ENCODE data around the gene GUCY1A2. TPM values are rescaled to one million over a fixed set of nuclear protein-coding genes. Genes with fewer than 3 reads are reported as not detected.

Gene GUCY1A2
- total RNA-seq, 2 experiments from 2014 or later = not detected

DNA sequence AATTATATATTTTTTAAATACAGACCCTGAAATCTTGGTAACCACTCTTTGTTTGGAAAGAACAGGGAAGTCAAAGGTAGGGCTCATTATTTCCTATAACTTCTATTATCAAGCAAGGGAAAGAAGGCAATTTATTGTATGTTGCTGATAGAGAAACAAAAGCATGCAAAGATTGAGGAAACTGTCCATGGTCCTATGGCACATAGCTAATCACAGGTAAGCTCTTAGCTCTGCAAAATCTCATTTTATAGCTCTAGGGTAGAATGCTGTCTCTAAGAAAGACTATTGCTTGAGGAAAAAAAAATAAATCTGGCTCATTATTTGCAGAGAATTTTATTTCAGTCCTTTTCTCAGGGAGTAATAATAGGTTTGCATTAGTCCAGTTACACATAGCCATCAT lies 7.4 kb upstream of the GUCY1A2 start:
- Histone ChIP-seq H3K4me1 (ENCODE audit: insufficient read depth, low read length) (no peaks in the 10 kb centered on the region), H3K27me3 (ENCODE audit: control insufficient read depth in 1 of 2, insufficient read depth in 2 of 2, low read length in 2 of 2) (peaks cover 0 to 3% of the 10 kb centered on the region in 2 experiments), H3K36me3 (ENCODE audit: insufficient read depth, low read length) (no peaks in the 10 kb centered on the region), H3K27ac (ENCODE audit: low read depth in 1 of 2, low read length in 2 of 2) (no peak overlapping the region), H3K9me3 (ENCODE audit: control insufficient read depth in 1 of 2, insufficient read depth in 1 of 2, low read length in 2 of 2) (peaks cover 0 to 3% of the 10 kb centered on the region in 2 experiments), H3K4me3 (ENCODE audit: low read length) (no peak overlapping the region)
- Mint-ChIP-seq H3K9me3 (peaks cover 5% of the 10 kb centered on the region), H3K36me3 (ENCODE audit: low read depth) (no peaks in the 10 kb centered on the region), H3K27me3 (peaks cover 16% of the 10 kb centered on the region), H3K4me1 (ENCODE audit: low read depth) (no peaks in the 10 kb centered on the region), H3K27ac (no peak overlapping the region), H3K4me3 (no peak overlapping the region)
- no peak for TF ChIP-seq CTCF (IDR thresholded peaks at IDR 0.05)
- ChIA-PET POLR2A (no interaction called here), CTCF (no interaction called here)
- DNase-seq (no peak), ATAC-seq (ENCODE audit: poor library complexity) (no peak)
- intact Hi-C loops (cut with DNase I, micrococcal nuclease) = no loop called here

- ATAC-seq (ENCODE audit: poor library complexity) (no peak), DNase-seq (no peak)
- Mint-ChIP-seq H3K4me3 (no peak overlapping the region), H3K27me3 (peaks cover 54% of the 10 kb centered on the region), H3K4me1 (ENCODE audit: low read depth) (peaks cover 5% of the 10 kb centered on the region), H3K36me3 (ENCODE audit: low read depth) (no peaks in the 10 kb centered on the region), H3K27ac (no peak overlapping the region), H3K9me3 (peaks cover 2% of the 10 kb centered on the region)
- H3K4me1 ChIP-seq (ENCODE audit: insufficient read depth, low read length) = peaks cover 2% of the 10 kb centered on the region
- no peak for TF ChIP-seq CTCF (IDR thresholded peaks at IDR 0.05)
- H3K4me3 ChIP-seq (ENCODE audit: low read length) = no peak overlapping the region
- peaks cover 3 to 11% of the 10 kb centered on the region in 2 experiments for H3K9me3 ChIP-seq (ENCODE audit: control insufficient read depth in 1 of 2, insufficient read depth in 1 of 2, low read length in 2 of 2)
- ChIA-PET POLR2A (no interaction called here), CTCF (no interaction called here)
- peaks cover 29 to 40% of the 10 kb centered on the region in 2 experiments for H3K27me3 ChIP-seq (ENCODE audit: control insufficient read depth in 1 of 2, insufficient read depth in 2 of 2, low read length in 2 of 2)
- intact Hi-C loops (cut with DNase I, micrococcal nuclease) = no loop called here
- no peaks in the 10 kb centered on the region for H3K36me3 ChIP-seq (ENCODE audit: insufficient read depth, low read length)
- H3K27ac ChIP-seq (ENCODE audit: low read depth in 1 of 2, low read length in 2 of 2) = no peak overlapping the region
These were observed 2.3 kb upstream of the GUCY1A2 start for GRCh38 chr11:107020594-107020993.

- Mint-ChIP-seq H3K4me3 (no peak overlapping the region), H3K36me3 (ENCODE audit: low read depth) (no peaks in the 10 kb centered on the region), H3K9me3 (peaks cover 2% of the 10 kb centered on the region), H3K4me1 (ENCODE audit: low read depth) (peaks cover 5% of the 10 kb centered on the region), H3K27me3 (peaks cover 63% of the 10 kb centered on the region), H3K27ac (no peak overlapping the region)
- Histone ChIP-seq H3K36me3 (ENCODE audit: insufficient read depth, low read length) (no peaks in the 10 kb centered on the region), H3K4me1 (ENCODE audit: insufficient read depth, low read length) (peaks cover 2% of the 10 kb centered on the region), H3K27ac (ENCODE audit: low read depth in 1 of 2, low read length in 2 of 2) (no peak overlapping the region), H3K9me3 (ENCODE audit: control insufficient read depth in 1 of 2, insufficient read depth in 1 of 2, low read length in 2 of 2) (peaks cover 1 to 11% of the 10 kb centered on the region in 2 experiments), H3K4me3 (ENCODE audit: low read length) (no peak overlapping the region), H3K27me3 (ENCODE audit: control insufficient read depth in 1 of 2, insufficient read depth in 2 of 2, low read length in 2 of 2) (peaks cover 30 to 41% of the 10 kb centered on the region in 2 experiments)
- intact Hi-C loops (cut with DNase I, micrococcal nuclease) = no loop called here
- DNase-seq (peak in 1 of 14 experiments; percentile 2), ATAC-seq (ENCODE audit: poor library complexity) (no peak)
- ChIA-PET POLR2A (no interaction called here), CTCF (no interaction called here)
- TF ChIP-seq CTCF (IDR thresholded peaks at IDR 0.05) = no peak
These were observed 722 bp upstream of the GUCY1A2 start for GRCh38 chr11:107018902-107019493.
